OCI-LY7 (cell line): ENCODE data around the gene AGBL1. TPM values are rescaled to one million over a fixed set of nuclear protein-coding genes. Genes with fewer than 3 reads are reported as not detected.
"Not testable (repeated sequence)": the region's sequence is repeated elsewhere in the genome, so short reads cannot be mapped to it uniquely, and the experiment has no call there.

Experiments
- BruUV-seq: library from RNA; stranded (reverse); fragments of 400-500 nt; replicated peaks from 2 replicates; lab custom pipeline; 2021; lab: Mats Ljungman, UMichigan
- CTCF ChIA-PET: fragments of 300-600 bp; sonication (Branson Sonifier 250); formaldehyde crosslinking; loops from one replicate; lab custom pipeline; 2022; ENCODE audit warnings: antibody characterized with exemption; ENCODE audit not compliant: unreplicated experiment; lab: Charles Lee
- POLR2A ChIA-PET: fragments of 300-600 bp; sonication (Branson Sonifier 250); formaldehyde crosslinking; loops from one replicate; lab custom pipeline; 2022; ENCODE audit warnings: antibody characterized with exemption; lab: Charles Lee
- DNase-seq: peaks from one replicate; pipeline ENCODE4 v3.0.0-alpha.2; 2015; ENCODE audit warnings: low spot score
- H2AFZ ChIP-seq: fragments of 200-600 bp; sonication (generic), shearing (Covaris generic); 2 replicates; pipeline ENCODE4 v1.6.1; 2014; ENCODE audit warnings: mild to moderate bottlenecking, antibody characterized with exemption, low read length, moderate library complexity
- H3K27ac ChIP-seq: fragments of 200-600 bp; sonication (generic); 2 replicates; pipeline ENCODE4 v1.5.1; 2014; ENCODE audit warnings: mixed run types, low read depth, mild to moderate bottlenecking, moderate library complexity, low read length, inconsistent platforms; ENCODE audit not compliant: poor library complexity, severe bottlenecking
- H3K36me3 ChIP-seq: fragments of 200-600 bp; sonication (generic); 2 replicates; pipeline ENCODE4 v1.6.1; 2014; ENCODE audit warnings: mild to moderate bottlenecking, antibody characterized with exemption, low read length, moderate library complexity, mixed read lengths; ENCODE audit not compliant: insufficient read depth
- H3K4me1 ChIP-seq: fragments of 200-600 bp; sonication (generic); 2 replicates; pipeline ENCODE4 v1.5.1; 2014; ENCODE audit warnings: mild to moderate bottlenecking, low read length; ENCODE audit not compliant: insufficient read depth, poor library complexity, severe bottlenecking
- H3K4me2 ChIP-seq: fragments of 200-600 bp; sonication (generic); 2 replicates; pipeline ENCODE4 v1.6.1; 2014; ENCODE audit warnings: mild to moderate bottlenecking, low read length
- H3K4me3 ChIP-seq: fragments of 200-600 bp; sonication (generic); 2 replicates; pipeline ENCODE4 v1.5.1; 2014; ENCODE audit warnings: mild to moderate bottlenecking, low read depth, low read length; ENCODE audit not compliant: poor library complexity, severe bottlenecking
- H3K79me2 ChIP-seq: fragments of 200-600 bp; sonication (generic); 2 replicates; pipeline ENCODE4 v1.6.1; 2016; ENCODE audit warnings: low read depth, mild to moderate bottlenecking, low read length, moderate library complexity, mixed read lengths; ENCODE audit not compliant: insufficient read depth
- H3K9me2 ChIP-seq: fragments of 200-600 bp; sonication (generic); 2 replicates; pipeline ENCODE4 v1.6.1; 2016; ENCODE audit warnings: mild to moderate bottlenecking, low read length, mixed read lengths; ENCODE audit not compliant: insufficient read depth
- H3K9me3 ChIP-seq: fragments of 200-600 bp; sonication (generic); 2 replicates; pipeline ENCODE4 v1.6.1; 2014; ENCODE audit warnings: mild to moderate bottlenecking, mixed run types, low read length, mixed read lengths
- H4K20me1 ChIP-seq: fragments of 200-600 bp; sonication (generic); 2 replicates; pipeline ENCODE4 v1.6.1; 2014; ENCODE audit warnings: mild to moderate bottlenecking, antibody characterized with exemption, low read length, moderate library complexity, mixed read lengths; ENCODE audit not compliant: insufficient read depth
- EZH2phosphoT487 ChIP-seq: fragments of 200-600 bp; sonication (generic); IDR thresholded peaks from 2 replicates; pipeline ENCODE4 v1.6.1; 2018; ENCODE audit warnings: low read depth, borderline replicate concordance, mild to moderate bottlenecking, mixed run types, antibody characterized with exemption, low read length, moderate library complexity, mixed read lengths
- intact Hi-C: fragments of 100-400 bp; cut with micrococcal nuclease; formaldehyde crosslinking; loops from one replicate; pipeline ENCODE4 v1.10.0; 2022; ENCODE audit not compliant: unreplicated experiment
- total RNA-seq, 2 experiments: library from RNA; depleted of rRNA in 1 of 2; stranded (reverse); fragments of >200 nt in 1 of 2; shearing (Covaris generic) in 1 of 2; gene quantifications; 2 replicates each; pipeline ENCODE4 v1.2.3, GENCODE V29; 2014 to 2022
- TF ChIP-seq, protein P1 (sequence below): fragments of 200-600 bp; sonication (generic); conservative IDR thresholded peaks from 2 replicates; pipeline ENCODE4 v1.5.1; 2014; ENCODE audit warnings: mild to moderate bottlenecking, antibody characterized with exemption, low read length, moderate library complexity, mixed read lengths

AGBL1 gene
- total RNA-seq, 2 experiments from 2014 or later, result not detected

DNA sequence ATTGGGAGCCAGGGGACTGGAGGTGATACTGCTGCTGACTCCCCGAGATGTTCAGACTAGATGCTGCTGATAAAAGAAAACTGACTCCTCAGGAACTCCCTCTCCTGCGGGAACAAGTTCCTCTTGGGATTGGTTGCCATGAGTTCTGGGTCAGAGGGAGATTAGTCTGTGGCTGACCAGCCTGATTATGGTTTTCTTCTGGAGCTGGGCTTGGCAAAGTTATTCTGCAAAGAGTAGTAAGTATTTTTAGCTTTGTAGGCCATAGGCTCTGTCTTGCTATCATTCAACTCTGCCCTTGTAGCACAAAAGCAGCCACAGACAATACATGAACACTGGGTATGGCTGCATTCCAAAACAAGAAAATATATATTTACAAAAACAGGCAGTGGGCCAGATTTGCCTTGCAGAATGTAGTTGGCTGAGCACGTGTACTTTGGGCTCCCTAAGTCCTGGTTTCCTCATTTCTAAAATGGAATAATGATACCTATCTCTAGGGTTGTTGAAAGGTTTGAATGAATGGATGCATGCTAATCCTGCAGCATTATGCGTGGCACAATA is 796.8 kb downstream of the AGBL1 start:
- ChIA-PET CTCF (no interaction called here), POLR2A (no interaction called here)
- Histone ChIP-seq H2AFZ (no peak overlapping the region), H3K9me2 (no peaks in the 10 kb centered on the region), H3K4me2 (no peak overlapping the region), H3K4me3 (no peak overlapping the region), H3K36me3 (no peaks in the 10 kb centered on the region), H3K79me2 (no peaks in the 10 kb centered on the region), H4K20me1 (no peaks in the 10 kb centered on the region), H3K9me3 (no peaks in the 10 kb centered on the region), H3K4me1 (no peaks in the 10 kb centered on the region), H3K27ac (no peak overlapping the region)
- BruUV-seq, result no TSS peak
- DNase-seq, result no peak
- TF ChIP-seq, protein P1, sequence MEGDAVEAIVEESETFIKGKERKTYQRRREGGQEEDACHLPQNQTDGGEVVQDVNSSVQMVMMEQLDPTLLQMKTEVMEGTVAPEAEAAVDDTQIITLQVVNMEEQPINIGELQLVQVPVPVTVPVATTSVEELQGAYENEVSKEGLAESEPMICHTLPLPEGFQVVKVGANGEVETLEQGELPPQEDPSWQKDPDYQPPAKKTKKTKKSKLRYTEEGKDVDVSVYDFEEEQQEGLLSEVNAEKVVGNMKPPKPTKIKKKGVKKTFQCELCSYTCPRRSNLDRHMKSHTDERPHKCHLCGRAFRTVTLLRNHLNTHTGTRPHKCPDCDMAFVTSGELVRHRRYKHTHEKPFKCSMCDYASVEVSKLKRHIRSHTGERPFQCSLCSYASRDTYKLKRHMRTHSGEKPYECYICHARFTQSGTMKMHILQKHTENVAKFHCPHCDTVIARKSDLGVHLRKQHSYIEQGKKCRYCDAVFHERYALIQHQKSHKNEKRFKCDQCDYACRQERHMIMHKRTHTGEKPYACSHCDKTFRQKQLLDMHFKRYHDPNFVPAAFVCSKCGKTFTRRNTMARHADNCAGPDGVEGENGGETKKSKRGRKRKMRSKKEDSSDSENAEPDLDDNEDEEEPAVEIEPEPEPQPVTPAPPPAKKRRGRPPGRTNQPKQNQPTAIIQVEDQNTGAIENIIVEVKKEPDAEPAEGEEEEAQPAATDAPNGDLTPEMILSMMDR, result no peak
- TF ChIP-seq EZH2phosphoT487, result no peak
- intact Hi-C loops, result no loop called here

DNA sequence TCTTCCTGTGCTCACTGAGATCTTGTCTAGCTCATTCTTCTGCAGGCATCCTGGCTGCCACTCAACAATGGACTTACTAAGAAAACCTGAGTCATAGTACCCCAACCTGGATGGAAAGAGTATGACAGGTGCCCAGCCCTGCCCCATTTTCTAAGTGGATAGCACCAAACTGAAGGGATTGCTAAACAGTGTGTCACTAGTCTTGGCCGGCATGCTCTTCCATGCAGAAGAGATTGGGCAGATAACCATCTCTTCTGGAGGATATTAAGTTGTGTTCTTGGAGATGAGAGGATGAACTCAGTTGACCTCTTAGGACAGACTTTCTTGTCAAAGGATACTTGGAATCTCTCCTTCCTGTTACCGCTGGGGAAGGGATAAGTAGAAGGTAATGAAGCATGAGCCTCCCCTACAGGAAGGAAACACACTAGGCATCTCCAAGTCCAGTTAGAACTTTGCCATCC is 797.5 kb downstream of the AGBL1 start:
- ChIA-PET POLR2A (no interaction called here), CTCF (no interaction called here)
- Histone ChIP-seq H3K79me2 (no peaks in the 10 kb centered on the region), H3K9me3 (no peaks in the 10 kb centered on the region), H3K4me3 (no peak overlapping the region), H4K20me1 (no peaks in the 10 kb centered on the region), H3K27ac (no peak overlapping the region), H3K9me2 (no peaks in the 10 kb centered on the region), H2AFZ (no peak overlapping the region), H3K36me3 (no peaks in the 10 kb centered on the region), H3K4me2 (no peak overlapping the region), H3K4me1 (no peaks in the 10 kb centered on the region)
- TF ChIP-seq, protein P1, result no peak
- TF ChIP-seq EZH2phosphoT487, result no peak
- intact Hi-C loops, result no loop called here
- no TSS peak for BruUV-seq
- no peak for DNase-seq

DNA sequence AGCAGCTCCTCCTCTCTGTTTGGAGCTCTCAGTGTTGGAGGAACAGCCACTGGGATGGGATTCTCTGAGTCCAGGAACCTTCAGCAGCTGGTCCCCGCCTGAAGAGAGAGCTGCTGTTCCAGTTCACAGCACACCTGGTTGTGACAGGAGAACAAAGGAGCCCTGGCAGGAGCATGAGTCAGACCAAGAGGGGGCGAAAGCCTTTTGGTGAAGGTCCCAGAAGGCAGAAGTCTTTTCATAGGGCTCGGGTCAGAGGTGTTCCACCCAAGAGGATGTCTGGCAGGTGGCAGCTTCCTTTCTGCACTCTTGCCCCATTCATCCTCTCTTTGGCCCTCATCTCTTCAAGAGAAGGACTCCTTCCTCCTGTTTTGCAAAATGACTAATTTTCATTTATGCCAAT is 799.2 kb downstream of the AGBL1 start:
- H3K4me3 ChIP-seq, H3K27ac ChIP-seq, H2AFZ ChIP-seq, H3K9me3 ChIP-seq, CTCF ChIA-PET, H3K4me1 ChIP-seq, H3K79me2 ChIP-seq, H4K20me1 ChIP-seq, H3K36me3 ChIP-seq, H3K9me2 ChIP-seq, BruUV-seq, POLR2A ChIA-PET, intact Hi-C loops: not testable (repeated sequence)
- peak; percentile 30 for DNase-seq
- peak overlapping the region; percentile 34; the same call in 1 of the 2 replicates for H3K4me2 ChIP-seq
